DMS153 treated with DMSO at 0.1 percent for 48 hours (cell line): ENCODE measurements around the gene IMMP2L.
A peak's percentile ranks its signal among the peaks of the same experiment; 100 is the strongest.
"Not testable (repeated sequence)": the region's sequence is repeated elsewhere in the genome, so short reads cannot be mapped to it uniquely, and the experiment has no call there.

Experiments used
- DNase-seq: peaks from one replicate; lab custom pipeline; 2025; ENCODE audit not compliant: unreplicated experiment; lab: John Stamatoyannopoulos, UW

IMMP2L gene

DNA sequence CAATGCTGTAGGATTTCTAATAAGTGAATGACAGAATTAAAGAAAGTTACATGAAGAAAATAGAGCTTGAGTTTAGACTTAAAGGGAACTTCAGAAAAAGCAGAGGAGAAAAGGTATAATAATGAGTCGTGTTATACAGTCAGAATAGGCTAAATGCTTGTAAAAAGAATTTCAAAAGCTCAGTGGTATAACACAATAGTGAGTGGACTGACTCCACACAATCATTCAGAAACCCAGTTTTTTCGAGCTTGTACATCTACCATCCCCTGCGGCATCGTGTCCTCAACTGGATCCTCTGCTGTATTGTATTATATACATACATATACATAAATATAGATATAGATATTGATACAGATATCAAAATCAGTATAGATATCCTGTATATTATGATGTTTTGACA lies 52.2 kb downstream of the IMMP2L start:
- DNase-seq = no peak

- no peak for DNase-seq
Measured at GRCh38 chr7:111509288-111509687, 53.0 kb downstream of the IMMP2L start.

DNA sequence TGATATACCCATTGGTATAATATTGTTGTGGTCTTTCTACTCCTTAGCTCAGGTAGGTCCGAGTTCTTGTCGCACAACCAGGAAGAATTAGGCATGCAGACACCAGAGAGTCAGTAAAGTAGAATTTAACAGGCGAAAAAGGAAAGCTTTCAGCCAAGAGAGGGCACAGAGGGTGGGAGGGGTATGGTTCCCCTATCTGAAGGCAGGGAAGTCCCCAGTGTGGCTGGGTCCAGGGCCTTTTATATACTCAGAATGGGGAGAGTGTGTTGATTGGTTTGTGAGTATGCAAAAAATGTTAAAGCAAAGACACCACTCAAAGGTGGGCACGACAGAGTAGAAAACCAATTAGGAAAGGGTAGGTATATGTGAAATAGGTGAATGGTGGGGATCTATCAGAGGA lies 53.9 kb downstream of the IMMP2L start:
- no peak for DNase-seq

DNA sequence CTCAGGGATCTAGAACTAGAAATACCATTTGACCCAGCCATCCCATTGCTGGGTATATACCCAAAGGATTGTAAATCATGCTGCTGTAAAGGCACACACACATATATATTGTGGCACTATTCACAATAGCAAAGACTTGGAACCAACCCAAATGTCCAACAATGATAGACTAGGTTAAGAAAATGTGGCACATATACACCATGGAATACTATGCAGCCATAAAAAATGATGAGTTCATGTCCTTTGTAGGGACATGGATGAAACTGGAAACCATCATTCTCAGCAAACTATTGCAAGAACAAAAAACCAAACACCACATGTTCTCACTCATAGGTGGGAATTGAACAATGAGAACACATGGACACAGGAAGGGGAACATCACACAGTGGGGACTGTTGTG lies 56.9 kb downstream of the IMMP2L start:
- not testable (repeated sequence) for DNase-seq

GRCh38 chr7:111501799-111502198 lies 60.5 kb downstream of the IMMP2L start:
- not testable (repeated sequence) for DNase-seq

GRCh38 chr7:111499027-111499426 lies 63.3 kb downstream of the IMMP2L start:
- no peak for DNase-seq

GRCh38 chr7:111498391-111499007 lies 63.8 kb downstream of the IMMP2L start:
- DNase-seq = no peak

DNA sequence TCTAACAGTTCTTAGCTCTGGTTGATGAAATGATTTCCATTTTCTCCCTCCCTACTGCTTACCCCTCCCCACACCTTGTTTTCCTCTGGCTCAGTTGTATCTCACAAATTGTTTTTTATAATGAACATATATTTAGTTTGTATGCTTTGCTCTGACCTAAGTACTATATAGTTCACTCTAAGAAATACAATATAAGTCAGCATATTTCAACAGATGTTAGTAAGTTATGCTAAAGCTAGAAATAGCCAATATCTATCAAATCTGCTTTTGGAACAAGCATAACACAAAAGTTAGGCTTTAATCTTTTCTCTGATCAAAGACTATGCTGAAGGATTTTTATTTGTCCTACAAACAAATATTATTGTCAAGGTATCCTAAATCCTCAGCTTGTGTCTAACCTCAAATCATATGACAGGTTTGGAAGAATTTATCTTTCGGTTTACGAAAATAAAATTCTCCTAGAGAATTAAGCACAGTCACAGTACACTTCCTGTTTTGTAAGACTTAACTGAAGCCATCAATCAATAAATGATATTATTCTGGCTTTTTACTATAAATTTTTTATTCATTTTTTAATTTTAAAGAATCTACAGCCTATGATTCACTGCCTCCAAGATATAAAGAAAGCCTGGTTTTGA lies 67.0 kb downstream of the IMMP2L start:
- DNase-seq = no peak

- no peak for DNase-seq
Measured at GRCh38 chr7:111492234-111492633, 70.1 kb downstream of the IMMP2L start.

- DNase-seq = peak; percentile 39
Measured at GRCh38 chr7:111486472-111487142, 75.7 kb downstream of the IMMP2L start.

GRCh38 chr7:111485701-111486380 lies 76.5 kb downstream of the IMMP2L start:
- DNase-seq = no peak

DNA sequence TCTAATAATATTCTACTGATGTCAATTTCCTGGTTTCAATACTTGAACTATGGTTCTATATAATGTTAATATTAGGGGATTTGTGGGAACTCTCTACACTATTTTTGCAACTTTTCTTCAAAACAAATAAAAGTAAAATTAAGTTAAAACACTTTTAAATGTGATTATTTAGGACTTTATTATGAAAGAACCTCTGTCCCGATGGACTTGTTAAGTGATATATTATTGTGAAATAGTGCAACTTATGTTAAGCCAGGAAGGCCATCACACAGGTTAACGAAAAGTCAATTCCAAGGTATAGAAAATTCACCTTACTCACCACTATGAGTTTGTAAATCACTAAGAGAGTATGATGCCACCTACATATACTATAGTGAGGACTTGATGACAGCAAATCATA lies 79.2 kb downstream of the IMMP2L start:
- DNase-seq = no peak

- DNase-seq = no peak
Measured at GRCh38 chr7:111477462-111478225, 84.6 kb downstream of the IMMP2L start.

GRCh38 chr7:111476586-111477293 lies 85.6 kb downstream of the IMMP2L start:
- no peak for DNase-seq

DNA sequence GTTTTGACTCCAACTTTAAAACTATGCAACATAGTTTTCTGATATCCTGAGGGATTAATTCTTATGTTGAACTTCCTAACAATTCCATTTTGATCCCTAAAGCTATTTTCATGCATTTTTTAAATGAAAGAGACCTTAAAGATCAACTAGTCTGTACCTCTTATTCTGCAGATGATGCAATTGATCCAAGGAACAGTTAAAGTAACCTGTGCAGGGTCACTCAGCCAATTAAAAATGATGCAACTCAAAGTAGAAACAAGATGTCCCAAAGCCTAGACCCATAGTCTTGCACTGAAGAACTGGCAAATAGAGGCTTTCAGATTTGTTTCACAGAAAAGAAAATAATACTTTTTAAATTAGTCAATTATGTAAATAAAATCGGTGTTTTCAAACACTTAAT lies 86.3 kb downstream of the IMMP2L start:
- DNase-seq = no peak

- no peak for DNase-seq
Measured at GRCh38 chr7:111475419-111475748, 86.9 kb downstream of the IMMP2L start.

- no peak for DNase-seq
Measured at GRCh38 chr7:111474723-111475418, 87.4 kb downstream of the IMMP2L start.

- DNase-seq = no peak
Measured at GRCh38 chr7:111473449-111474198, 88.7 kb downstream of the IMMP2L start.

GRCh38 chr7:111470998-111471397 lies 91.3 kb downstream of the IMMP2L start:
- no peak for DNase-seq
